GM19328 (cell line): Measurements from ENCODE around the gene GFPT1.
"Not testable (repeated sequence)": the region's sequence is repeated elsewhere in the genome, so short reads cannot be mapped to it uniquely, and the experiment has no call there.

Experiments used
- ATAC-seq: cut with Tn5 transposase; IDR thresholded peaks from one replicate; pipeline ENCODE4 v1.9.1; 2021; ENCODE audit warnings: mild to moderate bottlenecking, moderate library complexity; ENCODE audit not compliant: unreplicated experiment

Gene GFPT1

DNA sequence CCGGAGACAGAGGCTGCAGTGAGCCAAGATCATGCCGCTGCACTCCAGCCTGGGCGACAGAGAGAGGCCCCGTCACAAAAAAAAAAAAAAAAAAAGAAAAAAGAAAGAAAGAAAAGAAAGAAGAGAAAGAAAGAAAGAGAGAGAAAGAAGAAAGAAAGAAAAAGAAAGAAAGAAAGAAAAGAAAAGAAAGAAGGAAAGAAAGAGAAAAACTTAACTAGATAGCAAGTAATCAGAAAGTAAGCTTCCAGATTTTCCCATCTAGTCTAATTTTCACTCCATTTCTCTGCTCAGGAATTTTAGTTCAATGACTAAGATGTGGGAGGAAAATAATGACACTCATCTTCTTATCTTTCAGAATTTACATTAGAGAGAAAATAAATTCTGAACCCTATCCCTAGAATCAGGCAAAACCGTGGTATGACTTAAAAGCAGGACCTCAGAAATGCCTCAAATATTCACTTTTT is 2.4 kb downstream of the GFPT1 start:
- ATAC-seq: no peak

DNA sequence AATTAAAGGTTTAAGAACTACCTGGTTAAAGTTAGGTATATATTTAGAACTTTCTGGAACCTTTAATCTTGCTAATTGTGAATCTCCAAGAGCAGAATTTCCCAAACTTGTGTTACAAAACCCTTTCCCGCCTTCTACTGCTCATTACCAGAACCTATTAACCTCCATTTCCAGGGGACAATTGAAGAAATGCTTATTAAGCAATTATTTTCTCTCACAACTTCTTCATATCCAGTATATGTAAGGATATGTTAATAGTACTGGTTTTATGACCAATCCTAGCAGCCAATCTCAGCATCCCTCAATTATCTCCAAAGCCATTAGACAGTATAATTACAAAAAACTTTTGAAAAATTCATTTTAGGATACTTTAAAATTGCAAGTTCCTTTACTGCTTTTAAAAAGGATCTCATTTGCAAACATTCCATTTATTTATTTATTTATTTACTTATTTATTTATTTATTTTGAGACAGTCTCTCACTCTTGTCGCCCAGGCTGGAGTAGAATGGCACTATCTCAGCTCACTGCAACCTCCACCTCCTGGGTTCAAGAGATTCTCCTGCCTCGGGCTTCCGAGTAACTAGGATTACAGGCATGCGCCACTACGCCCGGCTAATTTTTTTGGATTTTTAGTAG is 3.7 kb downstream of the GFPT1 start:
- no peak for ATAC-seq

DNA sequence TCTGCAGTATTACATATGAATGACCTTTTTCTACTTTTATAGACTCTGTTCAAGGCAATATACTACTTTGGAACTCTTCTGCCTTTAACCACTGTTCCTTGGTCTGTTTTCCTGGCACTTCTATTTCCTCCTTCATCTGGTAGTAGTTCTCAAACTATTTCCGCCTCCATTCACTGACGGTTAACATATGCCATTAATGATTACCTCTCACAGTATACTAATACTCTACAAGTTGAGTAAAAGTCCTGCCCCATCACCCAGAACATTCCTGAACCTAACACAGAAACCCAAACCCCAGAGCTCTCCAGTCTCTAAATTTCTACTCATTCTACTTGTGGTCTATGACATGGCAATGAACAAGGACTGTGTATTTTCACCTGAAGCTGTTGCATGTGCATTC is 4.5 kb downstream of the GFPT1 start:
- no peak for ATAC-seq

DNA sequence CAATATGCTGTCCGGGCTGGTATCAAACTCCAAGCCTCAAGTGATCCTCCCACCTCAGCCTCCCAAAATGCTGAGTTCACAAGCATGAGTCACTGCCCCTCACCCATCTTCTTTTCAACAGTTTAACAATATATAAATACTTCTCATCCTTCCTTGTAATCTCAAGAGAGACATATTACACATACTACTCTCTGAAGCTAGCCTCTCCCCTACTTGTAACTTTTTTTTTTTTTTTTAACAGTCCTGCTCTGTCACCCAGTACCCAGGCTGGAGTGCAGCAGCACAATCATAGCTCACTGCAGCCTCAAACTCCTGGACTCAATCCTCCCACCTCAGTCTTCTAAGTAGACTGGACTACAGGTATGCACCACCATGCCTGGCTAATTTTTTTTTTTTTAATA is 5.7 kb downstream of the GFPT1 start:
- ATAC-seq: no peak

DNA sequence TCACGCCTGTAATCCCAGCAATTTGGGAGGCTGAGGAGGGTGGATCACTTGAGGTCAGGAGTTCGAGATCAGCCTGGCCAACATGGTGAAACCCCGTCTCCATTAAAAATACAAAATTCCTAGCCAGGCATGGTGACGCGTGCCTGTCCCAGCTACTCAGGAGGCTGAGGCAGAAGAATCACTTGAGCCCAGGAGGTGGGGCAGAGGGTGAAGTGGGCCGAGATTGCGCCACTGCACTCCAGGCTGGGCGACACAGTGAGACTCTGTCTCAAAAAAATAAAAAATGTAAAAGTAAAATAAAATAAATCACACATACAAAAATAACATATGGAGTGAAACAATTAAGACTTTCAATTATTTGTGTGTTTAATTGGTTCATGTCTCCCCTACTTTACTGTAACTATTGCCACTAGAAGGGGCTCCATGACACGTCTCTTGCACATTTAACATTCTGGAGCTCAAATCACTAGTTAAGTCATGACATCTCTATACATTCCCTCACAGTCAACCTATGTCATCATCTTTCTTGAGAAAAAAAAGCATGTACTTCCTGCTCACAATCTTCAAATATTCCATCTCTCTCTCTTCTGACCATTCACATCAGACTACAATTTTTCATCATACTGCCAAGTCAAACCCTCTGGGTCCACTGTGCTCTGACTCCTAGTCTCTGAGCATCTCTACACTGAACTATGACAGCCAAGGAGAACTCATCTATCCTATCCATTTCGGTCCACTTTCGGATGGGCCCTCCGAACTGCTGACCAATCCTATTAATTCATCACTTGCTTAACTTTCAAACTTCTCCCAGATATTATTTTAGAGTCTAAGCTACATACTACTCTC is 6.7 kb downstream of the GFPT1 start:
- ATAC-seq: no peak

DNA sequence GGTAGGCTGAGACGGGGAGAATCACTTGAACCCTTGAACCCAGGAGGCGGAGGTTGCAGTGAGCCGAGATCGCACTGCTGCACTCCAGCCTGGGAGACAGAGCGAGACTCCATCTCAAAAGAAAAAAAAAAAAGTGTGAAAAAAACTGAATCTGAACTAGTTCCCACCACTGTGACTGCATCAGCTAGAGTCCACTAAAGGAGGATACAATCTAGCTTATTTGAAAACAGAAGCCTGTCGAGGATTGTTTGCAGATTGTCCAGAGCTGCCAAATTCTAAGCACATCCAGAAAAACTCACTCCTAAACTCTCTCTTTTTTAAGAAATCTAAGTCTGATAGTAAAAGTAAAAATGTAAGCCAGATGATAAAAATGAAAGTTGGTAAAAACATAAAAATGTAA is 10.6 kb downstream of the GFPT1 start:
- ATAC-seq: no peak

DNA sequence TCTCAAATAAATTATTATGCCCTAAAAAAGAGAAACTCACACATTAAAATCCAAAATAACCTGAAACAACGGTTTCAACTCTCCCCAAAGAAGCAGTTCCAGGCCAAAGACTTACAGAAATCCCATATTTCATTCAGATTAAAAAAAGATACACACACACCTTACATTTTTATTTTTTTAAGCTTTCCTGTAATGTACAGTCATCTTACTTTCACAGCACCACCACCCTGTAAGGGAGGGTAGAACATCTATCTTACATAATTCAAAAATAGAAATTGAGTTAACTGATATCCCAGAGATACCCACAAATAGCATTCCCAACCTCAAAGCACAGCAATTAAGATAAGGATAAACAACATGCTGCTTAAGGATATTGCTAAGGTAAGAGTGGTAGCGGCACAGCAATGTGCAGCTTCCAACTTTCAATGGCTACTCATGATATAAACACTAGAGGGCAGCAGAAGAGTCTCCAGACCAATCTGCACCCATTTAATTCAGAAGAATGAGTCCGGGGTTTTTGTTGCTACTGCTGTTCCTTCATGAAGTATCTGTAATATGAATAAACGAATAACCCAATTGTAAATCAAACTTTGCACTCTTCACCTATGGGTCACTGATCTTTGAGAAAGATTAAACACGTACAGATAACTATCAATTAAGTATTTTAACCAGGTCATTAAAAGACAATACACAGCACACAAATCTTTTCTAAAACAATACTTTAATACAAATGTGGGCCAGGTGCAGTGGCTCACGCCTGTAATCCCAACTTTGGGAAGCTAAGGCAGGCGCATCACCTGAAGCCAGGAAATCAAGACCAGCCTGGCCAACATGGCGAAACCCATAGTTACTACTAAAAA is 11.3 kb downstream of the GFPT1 start:
- ATAC-seq: no peak

DNA sequence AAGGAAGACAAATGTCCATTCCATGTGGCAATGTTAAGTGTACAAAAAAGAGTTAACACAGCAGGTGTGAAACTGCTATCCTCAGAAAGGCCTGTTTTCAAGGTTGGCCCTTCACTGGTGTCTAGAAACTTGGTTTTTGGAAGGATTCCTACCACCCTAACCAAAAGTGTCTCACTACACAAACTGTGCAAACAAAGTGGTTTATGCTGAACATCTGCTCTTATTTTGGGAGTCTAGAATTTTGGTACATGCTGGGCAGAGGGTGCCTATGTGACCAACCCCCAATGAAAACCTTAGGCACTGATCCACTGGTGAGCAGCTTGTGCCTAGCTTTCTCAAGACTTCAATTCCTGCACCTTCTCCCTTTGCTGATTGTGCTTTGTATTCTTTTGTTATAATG is 14.3 kb downstream of the GFPT1 start:
- ATAC-seq: no peak

DNA sequence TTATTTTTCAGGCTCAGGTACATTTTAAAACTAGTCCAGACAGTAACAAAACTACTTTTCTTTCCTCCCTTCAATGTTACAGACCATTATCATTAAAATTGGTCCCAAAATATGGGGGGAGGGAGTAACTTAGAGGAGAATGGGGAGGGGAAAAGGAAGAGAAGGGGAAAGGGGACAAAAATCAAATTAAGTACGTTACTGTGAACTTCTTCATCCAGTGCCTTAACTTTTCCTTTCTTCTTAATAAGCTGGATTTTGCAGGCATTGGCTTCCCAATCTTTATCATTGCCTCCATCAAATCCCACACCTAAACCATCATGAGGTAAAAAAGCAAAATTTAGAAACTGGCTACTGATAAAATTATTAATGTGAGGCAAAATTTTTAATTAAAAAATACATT is 17.2 kb downstream of the GFPT1 start:
- ATAC-seq: no peak

DNA sequence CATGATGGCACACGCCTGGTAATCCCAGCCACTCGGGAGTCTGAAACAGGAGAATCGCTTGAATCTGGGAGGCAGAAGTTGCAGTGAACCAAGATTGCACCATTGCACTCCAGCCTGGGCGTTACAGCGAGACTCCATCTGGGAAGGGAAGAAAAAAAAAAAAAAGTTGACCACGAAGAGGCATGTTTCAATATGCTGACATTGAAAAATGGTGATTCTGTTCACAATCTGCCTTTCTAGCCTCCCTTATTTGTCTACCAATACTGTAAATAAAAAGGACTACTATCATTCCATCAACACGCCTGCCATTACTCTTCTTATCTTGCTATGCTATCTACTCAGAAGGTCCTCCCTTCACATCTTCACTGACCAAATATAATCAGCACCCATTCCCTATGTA is 18.4 kb downstream of the GFPT1 start:
- no peak for ATAC-seq

DNA sequence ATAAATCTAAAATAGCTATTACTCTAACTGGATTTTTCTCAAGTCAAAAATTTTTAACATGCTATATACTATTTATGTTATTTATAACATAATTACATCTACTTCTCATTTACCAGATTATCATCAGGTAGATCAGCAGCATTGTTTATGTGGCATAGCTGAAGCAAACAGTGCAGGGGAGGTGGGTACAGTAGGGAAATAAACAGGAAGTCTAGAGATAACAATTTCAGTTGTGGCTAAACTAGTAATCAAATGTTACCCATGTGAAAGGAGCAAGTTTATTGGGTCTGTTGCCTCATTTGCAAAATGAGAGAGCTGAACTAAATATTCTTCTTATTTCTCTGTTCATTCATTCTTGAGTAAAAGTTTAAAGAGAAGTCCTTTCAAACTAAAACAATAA is 27.7 kb downstream of the GFPT1 start:
- no peak for ATAC-seq

DNA sequence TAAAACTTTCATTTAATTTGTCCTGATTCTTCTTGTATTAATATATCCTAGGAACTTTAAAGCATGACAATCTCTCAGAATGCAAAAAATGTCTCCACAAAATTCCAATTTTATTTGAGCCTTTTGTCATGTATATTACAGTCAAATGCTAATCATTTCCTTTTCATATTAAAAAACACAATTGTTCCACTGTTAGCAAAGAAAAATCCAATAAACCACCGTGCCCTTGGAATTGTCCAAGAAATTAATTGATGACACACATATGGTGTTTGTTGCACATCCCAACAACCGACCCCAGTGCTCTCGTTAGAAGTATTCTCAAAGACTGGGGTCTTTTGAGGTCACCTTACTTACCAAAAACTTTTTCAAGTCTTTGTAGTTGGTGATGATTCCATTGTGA is 28.1 kb downstream of the GFPT1 start:
- ATAC-seq: no peak

DNA sequence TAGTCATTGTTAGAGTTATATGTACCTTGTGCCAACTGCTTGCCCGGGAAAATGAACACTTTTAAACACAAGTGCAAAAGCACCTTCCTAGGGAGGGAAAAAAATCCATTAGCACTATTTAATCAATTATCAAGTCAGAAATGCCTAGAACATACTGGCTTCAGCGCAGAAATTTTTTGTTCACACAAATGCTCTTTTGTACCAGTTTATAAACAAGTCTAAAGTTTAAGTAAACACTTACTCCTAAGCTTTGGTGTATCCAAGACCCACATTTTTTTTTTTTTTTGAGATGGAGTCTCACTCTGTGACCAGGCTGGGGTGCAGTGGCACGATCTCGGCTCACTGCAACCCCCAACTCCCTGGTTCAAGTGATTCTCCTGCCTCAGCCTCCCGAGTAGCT is 30.6 kb downstream of the GFPT1 start:
- ATAC-seq: no peak

DNA sequence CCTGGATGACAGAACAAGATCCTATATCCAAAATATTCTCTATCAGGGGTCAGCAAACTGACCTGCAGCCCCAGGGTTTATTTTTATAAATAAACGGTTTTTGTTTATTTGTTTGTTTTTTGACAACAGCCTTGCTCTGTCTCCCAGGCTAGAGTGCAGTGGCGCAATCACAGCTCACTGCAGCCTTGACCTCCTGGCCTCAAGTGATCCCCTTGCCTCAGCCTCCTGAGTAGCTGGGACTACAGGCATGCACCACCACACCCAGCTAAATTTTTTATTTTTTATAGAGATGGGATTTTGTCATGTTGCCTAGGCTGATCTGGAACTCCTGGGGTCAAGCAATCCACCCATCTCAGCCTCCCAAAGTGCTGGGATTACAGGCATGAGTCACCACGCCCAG is 32.1 kb downstream of the GFPT1 start:
- ATAC-seq: not testable (repeated sequence)

DNA sequence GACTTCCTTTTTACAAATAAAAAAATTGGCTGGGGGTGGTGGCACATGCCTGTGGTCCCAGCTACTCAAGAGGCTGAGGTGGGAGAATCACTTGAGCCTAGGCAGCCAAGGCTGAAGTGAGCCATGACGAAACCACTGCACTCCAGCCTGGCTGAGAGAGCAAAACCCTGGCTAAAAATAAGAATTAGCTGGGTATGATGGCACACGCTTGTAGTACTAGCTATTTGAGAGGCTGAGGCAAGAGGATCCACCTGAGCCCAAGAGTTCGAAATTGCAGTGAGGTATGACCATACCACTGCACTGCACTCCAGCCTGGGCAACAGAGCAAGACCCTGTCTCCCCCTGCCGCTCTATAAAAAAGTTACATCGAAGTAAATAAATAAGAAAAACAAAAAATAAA is 33.7 kb downstream of the GFPT1 start:
- no peak for ATAC-seq

DNA sequence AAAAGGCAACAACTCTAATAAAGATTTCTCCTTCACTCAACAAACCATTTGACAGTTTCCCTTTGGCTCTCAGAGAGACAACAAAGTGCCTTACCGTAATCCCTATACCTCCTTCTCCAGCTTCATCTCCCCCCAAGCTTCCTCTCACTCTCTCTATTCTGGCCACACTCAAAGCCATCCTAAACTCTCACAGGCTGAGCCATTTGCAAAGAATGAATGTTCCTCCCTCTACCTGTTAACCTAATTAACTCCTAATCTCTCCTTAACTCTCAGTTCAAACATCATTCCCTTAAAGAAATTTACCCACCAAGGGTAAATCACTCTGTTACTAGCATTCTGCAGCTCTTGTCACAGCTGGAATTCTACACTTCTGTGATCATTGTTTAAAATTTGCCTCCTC is 38.2 kb downstream of the GFPT1 start:
- ATAC-seq: no peak

DNA sequence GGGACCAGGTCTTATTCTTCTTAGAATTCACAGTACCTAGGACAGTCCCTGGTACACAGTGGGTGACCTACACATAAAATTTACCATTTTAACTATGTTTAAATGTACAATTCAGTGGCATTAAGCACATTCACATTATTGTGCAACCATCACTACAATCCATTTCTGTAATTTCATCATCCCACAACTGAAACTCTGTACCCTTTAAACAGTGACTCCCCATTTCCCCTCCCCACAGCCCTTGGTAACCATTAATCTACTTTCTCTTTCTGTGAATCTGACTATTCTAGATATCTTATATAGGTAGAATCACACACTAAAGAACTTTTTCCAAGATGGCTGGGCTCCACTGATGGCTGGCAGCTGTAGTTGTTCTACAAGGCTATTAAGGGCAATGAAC is 41.6 kb downstream of the GFPT1 start:
- no peak for ATAC-seq

DNA sequence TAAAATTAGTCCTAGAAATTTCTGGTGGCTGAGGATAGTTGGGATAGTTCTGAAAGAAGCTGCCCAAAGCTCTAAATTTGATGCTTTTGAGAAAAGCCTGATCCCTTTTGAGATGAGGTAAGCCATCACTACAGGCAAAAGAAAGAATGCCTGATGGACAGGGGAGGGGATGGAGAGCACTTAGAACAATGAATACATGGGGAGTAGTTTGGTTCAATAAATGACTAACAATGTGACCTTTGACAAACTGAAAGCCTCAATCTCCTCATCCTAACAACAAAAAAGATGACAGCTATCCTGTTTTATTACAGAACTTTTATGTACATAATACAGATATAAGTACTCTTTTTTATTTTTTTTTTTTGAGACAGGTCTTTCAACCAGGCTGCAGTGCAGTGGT is 42.7 kb downstream of the GFPT1 start:
- no peak for ATAC-seq

DNA sequence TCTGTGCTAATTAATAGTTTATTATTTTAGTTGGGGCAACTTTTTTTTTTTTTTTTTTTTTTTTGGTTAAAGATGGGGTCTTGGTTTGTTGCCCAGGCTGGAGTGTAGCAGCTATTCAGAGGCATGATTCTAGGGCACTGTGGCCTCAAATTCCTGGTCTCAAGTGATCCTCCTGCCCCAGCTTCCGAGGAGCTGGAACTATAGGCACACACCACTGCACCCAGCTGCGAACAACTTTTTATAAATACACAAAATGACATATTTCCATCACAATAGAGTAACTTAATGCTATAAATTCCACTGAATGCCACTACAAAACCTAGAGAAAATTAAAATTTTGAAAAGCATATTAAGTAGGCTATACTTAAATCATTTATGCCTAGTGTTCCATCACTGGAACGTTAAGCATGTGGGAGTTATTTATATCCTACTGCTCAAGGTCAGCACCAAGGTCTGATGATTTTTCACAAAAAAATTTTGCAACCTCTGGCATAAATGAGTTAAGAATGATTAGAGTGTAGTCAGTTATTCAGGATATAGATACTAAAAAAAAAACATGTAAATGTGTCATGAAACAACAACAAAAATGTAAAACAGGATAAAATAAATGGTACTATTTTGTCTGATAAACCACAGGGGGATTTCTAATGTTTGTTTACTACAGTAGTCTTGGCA is 46.8 kb downstream of the GFPT1 start:
- no peak for ATAC-seq

DNA sequence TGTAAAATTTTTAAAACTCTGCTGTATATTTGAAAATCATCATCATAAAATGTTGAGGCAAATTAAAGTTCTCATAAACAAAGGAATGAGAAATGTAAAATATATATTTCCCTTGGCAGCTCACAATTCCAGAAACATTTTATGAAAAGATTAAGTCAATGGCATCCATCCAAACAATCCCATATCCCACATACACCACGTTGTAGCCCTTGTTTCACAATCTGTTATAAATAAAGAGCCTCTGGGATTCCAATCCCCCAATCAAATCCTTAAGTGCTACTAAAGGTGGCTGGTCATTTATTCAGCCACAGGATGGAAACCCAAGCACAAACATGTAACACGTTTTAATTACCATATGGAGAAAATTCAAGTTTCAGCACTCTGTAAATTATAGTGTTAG is 51.7 kb downstream of the GFPT1 start:
- ATAC-seq: no peak

DNA sequence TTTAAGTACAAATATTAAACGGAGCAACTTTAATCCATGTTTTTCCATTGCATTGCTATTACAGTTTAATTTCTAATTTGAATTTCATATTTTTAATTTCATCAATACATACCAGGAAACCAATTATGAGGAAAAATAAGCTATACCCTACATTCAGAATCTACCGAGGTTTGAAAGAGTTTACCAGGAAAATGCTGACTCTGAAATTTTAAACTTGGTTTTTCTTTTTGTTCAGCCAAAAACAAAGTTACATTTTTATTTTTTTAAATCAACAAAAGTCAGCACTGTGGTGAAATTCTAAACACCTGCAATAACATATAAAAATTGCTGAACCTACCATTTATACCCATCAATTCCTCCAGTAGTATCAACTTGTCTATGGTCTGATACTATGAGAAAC is 53.7 kb downstream of the GFPT1 start:
- ATAC-seq: no peak
